Measurements from ENCODE around the gene PCSK9. TPM values are rescaled to one million over a fixed set of nuclear protein-coding genes. Genes with fewer than 3 reads are reported as not detected.

Gene PCSK9
- total and polyA plus RNA-seq, 2 of the 13 experiments (the other 11 are each of a cell fraction or from before 2014, with no cell fraction given) = 33.3 to 80.5 TPM

DNA sequence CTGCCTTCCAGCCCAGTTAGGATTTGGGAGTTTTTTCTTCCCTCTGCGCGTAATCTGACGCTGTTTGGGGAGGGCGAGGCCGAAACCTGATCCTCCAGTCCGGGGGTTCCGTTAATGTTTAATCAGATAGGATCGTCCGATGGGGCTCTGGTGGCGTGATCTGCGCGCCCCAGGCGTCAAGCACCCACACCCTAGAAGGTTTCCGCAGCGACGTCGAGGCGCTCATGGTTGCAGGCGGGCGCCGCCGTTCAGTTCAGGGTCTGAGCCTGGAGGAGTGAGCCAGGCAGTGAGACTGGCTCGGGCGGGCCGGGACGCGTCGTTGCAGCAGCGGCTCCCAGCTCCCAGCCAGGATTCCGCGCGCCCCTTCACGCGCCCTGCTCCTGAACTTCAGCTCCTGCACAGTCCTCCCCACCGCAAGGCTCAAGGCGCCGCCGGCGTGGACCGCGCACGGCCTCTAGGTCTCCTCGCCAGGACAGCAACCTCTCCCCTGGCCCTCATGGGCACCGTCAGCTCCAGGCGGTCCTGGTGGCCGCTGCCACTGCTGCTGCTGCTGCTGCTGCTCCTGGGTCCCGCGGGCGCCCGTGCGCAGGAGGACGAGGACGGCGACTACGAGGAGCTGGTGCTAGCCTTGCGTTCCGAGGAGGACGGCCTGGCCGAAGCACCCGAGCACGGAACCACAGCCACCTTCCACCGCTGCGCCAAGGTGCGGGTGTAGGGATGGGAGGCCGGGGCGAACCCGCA lies at the start of gene PCSK9 (continued):
- TF ChIP-seq CC2D1A (CRISPR knock-in tag; IDR thresholded peaks at IDR 0.05) (no peak), ISX (CRISPR knock-in tag; conservative IDR thresholded peaks at IDR 0.05) (0 out of 2 replicates have a peak, but pooled peaks have one; percentile 87), ZNF615 (CRISPR knock-in tag; IDR thresholded peaks at IDR 0.05; ENCODE audit: borderline replicate concordance) (peak; percentile 85; the same call in 1 of the 2 replicates), ZNF441 (CRISPR knock-in tag; IDR thresholded peaks at IDR 0.05; ENCODE audit: borderline replicate concordance) (no peak), SRY (CRISPR knock-in tag; IDR thresholded peaks at IDR 0.05) (peak; percentile 96), NAIF1 (CRISPR knock-in tag; IDR thresholded peaks at IDR 0.05; ENCODE audit: borderline replicate concordance) (peak; percentile 87; the same call in 1 of the 2 replicates), SP4 (CRISPR knock-in tag; IDR thresholded peaks at IDR 0.05) (peak; percentile 48; the same call in 1 of the 2 replicates), RNF2 (conservative IDR thresholded peaks at IDR 0.05; ENCODE audit: low read depth) (peak; percentile 61; the same call in 1 of the 2 replicates), ZNF737 (CRISPR knock-in tag; IDR thresholded peaks at IDR 0.05; ENCODE audit: borderline replicate concordance) (0 out of 2 replicates have a peak, but pooled peaks have one; percentile 84), RELA (CRISPR knock-in tag; IDR thresholded peaks at IDR 0.05) (no peak; the same call in 1 of the 2 replicates), FOXK2 (IDR thresholded peaks at IDR 0.05) (no peak)
- TF ChIP-seq, protein P1, sequence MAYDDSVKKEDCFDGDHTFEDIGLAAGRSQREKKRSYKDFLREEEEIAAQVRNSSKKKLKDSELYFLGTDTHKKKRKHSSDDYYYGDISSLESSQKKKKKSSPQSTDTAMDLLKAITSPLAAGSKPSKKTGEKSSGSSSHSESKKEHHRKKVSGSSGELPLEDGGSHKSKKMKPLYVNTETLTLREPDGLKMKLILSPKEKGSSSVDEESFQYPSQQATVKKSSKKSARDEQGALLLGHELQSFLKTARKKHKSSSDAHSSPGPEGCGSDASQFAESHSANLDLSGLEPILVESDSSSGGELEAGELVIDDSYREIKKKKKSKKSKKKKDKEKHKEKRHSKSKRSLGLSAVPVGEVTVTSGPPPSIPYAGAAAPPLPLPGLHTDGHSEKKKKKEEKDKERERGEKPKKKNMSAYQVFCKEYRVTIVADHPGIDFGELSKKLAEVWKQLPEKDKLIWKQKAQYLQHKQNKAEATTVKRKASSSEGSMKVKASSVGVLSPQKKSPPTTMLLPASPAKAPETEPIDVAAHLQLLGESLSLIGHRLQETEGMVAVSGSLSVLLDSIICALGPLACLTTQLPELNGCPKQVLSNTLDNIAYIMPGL (CRISPR knock-in tag; IDR thresholded peaks at IDR 0.05; ENCODE audit: borderline replicate concordance in 1 of 2, low read depth in 1 of 2) = peak; percentile 68 to 86
- TF ChIP-seq, protein P2, sequence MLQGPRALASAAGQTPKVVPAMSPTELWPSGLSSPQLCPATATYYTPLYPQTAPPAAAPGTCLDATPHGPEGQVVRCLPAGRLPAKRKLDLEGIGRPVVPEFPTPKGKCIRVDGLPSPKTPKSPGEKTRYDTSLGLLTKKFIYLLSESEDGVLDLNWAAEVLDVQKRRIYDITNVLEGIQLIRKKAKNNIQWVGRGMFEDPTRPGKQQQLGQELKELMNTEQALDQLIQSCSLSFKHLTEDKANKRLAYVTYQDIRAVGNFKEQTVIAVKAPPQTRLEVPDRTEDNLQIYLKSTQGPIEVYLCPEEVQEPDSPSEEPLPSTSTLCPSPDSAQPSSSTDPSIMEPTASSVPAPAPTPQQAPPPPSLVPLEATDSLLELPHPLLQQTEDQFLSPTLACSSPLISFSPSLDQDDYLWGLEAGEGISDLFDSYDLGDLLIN (CRISPR knock-in tag; IDR thresholded peaks at IDR 0.05; ENCODE audit: borderline replicate concordance) = peak; percentile 93; the same call in 1 of the 2 replicates
- TF ChIP-seq, protein P3, sequence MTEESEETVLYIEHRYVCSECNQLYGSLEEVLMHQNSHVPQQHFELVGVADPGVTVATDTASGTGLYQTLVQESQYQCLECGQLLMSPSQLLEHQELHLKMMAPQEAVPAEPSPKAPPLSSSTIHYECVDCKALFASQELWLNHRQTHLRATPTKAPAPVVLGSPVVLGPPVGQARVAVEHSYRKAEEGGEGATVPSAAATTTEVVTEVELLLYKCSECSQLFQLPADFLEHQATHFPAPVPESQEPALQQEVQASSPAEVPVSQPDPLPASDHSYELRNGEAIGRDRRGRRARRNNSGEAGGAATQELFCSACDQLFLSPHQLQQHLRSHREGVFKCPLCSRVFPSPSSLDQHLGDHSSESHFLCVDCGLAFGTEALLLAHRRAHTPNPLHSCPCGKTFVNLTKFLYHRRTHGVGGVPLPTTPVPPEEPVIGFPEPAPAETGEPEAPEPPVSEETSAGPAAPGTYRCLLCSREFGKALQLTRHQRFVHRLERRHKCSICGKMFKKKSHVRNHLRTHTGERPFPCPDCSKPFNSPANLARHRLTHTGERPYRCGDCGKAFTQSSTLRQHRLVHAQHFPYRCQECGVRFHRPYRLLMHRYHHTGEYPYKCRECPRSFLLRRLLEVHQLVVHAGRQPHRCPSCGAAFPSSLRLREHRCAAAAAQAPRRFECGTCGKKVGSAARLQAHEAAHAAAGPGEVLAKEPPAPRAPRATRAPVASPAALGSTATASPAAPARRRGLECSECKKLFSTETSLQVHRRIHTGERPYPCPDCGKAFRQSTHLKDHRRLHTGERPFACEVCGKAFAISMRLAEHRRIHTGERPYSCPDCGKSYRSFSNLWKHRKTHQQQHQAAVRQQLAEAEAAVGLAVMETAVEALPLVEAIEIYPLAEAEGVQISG (CRISPR knock-in tag; IDR thresholded peaks at IDR 0.05) = peak; percentile 84
- TF ChIP-seq, protein P4, sequence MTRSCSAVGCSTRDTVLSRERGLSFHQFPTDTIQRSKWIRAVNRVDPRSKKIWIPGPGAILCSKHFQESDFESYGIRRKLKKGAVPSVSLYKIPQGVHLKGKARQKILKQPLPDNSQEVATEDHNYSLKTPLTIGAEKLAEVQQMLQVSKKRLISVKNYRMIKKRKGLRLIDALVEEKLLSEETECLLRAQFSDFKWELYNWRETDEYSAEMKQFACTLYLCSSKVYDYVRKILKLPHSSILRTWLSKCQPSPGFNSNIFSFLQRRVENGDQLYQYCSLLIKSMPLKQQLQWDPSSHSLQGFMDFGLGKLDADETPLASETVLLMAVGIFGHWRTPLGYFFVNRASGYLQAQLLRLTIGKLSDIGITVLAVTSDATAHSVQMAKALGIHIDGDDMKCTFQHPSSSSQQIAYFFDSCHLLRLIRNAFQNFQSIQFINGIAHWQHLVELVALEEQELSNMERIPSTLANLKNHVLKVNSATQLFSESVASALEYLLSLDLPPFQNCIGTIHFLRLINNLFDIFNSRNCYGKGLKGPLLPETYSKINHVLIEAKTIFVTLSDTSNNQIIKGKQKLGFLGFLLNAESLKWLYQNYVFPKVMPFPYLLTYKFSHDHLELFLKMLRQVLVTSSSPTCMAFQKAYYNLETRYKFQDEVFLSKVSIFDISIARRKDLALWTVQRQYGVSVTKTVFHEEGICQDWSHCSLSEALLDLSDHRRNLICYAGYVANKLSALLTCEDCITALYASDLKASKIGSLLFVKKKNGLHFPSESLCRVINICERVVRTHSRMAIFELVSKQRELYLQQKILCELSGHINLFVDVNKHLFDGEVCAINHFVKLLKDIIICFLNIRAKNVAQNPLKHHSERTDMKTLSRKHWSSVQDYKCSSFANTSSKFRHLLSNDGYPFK (CRISPR knock-in tag; IDR thresholded peaks at IDR 0.05; ENCODE audit: borderline replicate concordance) = peak; percentile 74; the same call in 1 of the 2 replicates
- TF ChIP-seq, protein P5, sequence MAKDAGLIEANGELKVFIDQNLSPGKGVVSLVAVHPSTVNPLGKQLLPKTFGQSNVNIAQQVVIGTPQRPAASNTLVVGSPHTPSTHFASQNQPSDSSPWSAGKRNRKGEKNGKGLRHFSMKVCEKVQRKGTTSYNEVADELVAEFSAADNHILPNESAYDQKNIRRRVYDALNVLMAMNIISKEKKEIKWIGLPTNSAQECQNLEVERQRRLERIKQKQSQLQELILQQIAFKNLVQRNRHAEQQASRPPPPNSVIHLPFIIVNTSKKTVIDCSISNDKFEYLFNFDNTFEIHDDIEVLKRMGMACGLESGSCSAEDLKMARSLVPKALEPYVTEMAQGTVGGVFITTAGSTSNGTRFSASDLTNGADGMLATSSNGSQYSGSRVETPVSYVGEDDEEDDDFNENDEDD (CRISPR knock-in tag; IDR thresholded peaks at IDR 0.05; ENCODE audit: borderline replicate concordance) = peak; percentile 78; the same call in 1 of the 2 replicates
